Neural cell (in vitro differentiated cells): Measurements from ENCODE around the gene FGF12. TPM values are rescaled to one million over a fixed set of nuclear protein-coding genes. Genes with fewer than 3 reads are reported as not detected.

Source experiments
- H2AFZ ChIP-seq: fragments of 200-600, 300-800 bp; sonication (generic), shearing (Covaris generic); 2 replicates; pipeline ENCODE4 v1.6.0; 2014; ENCODE audit warnings: low read depth, mild to moderate bottlenecking, antibody characterized with exemption, low read length, moderate library complexity
- H3F3A ChIP-seq: fragments of 200-600 bp; shearing (Covaris generic); 2 replicates; pipeline ENCODE4 v1.6.1; 2016; ENCODE audit warnings: mild to moderate bottlenecking, moderate library complexity, mixed read lengths, antibody characterized with exemption, low read length; ENCODE audit not compliant: insufficient read depth, poor library complexity, severe bottlenecking
- H3K27ac ChIP-seq: fragments of 200-600, 300-800 bp; sonication (generic), shearing (Covaris generic); 2 replicates; pipeline ENCODE4 v1.5.1; 2014; ENCODE audit warnings: mild to moderate bottlenecking, low read length, moderate library complexity
- H3K27me3 ChIP-seq: fragments of 300-800, 200-600 bp; sonication (generic), shearing (Covaris generic); 2 replicates; pipeline ENCODE4 v1.6.0; 2014; ENCODE audit warnings: mild to moderate bottlenecking, low read depth, low read length, moderate library complexity; ENCODE audit not compliant: insufficient read depth
- H3K36me3 ChIP-seq: fragments of 300-800, 200-600 bp; sonication (generic), shearing (Covaris generic); 2 replicates; pipeline ENCODE4 v1.5.1; 2014; ENCODE audit warnings: mild to moderate bottlenecking, antibody characterized with exemption, low read length, moderate library complexity; ENCODE audit not compliant: insufficient read depth
- H3K4me2 ChIP-seq: fragments of 300-800, 200-600 bp; sonication (generic), shearing (Covaris generic); 2 replicates; pipeline ENCODE4 v1.6.0; 2014; ENCODE audit warnings: mild to moderate bottlenecking, low read length
- H3K4me3 ChIP-seq: fragments of 300-800, 200-600 bp; sonication (generic), shearing (Covaris generic); 2 replicates; pipeline ENCODE4 v1.5.1; 2014; ENCODE audit warnings: mild to moderate bottlenecking, low read length, moderate library complexity
- H3K79me2 ChIP-seq: fragments of 200-600 bp; shearing (Covaris generic); replicated peaks from 2 replicates; pipeline ENCODE4 v1.6.0; 2014; ENCODE audit warnings: mild to moderate bottlenecking, low read length, moderate library complexity; ENCODE audit not compliant: insufficient read depth
- H3K9ac ChIP-seq: fragments of 300-800, 200-600 bp; sonication (generic), shearing (Covaris generic); 2 replicates; pipeline ENCODE4 v1.6.1; 2016; ENCODE audit warnings: mild to moderate bottlenecking, low read length, mixed read lengths
- H3K9me2 ChIP-seq: fragments of 200-600 bp; shearing (Covaris generic); 2 replicates; pipeline ENCODE4 v1.6.1; 2016; ENCODE audit warnings: mild to moderate bottlenecking, low read length, mixed read lengths; ENCODE audit not compliant: insufficient read depth
- H3K9me3 ChIP-seq: fragments of 200-600, 300-800 bp; sonication (generic), shearing (Covaris generic); 2 replicates; pipeline ENCODE4 v1.6.1; 2016; ENCODE audit warnings: mild to moderate bottlenecking, mixed run types, low read length, moderate library complexity, mixed read lengths
- H4K20me1 ChIP-seq: fragments of 200-600 bp; shearing (Covaris generic); 2 replicates; pipeline ENCODE4 v1.6.1; 2016; ENCODE audit warnings: mild to moderate bottlenecking, mixed run types; ENCODE audit not compliant: insufficient read depth
- CTCF ChIP-seq: fragments of 450-650 bp; IDR thresholded peaks from 2 replicates; pipeline ENCODE4 v1.5.1; 2014; ENCODE audit warnings: antibody characterized with exemption, mild to moderate bottlenecking, moderate library complexity; ENCODE audit not compliant: poor library complexity, severe bottlenecking
- EP300 ChIP-seq: fragments of 450-650 bp; conservative IDR thresholded peaks from 2 replicates; pipeline ENCODE4 v1.6.1; 2014; ENCODE audit warnings: antibody characterized with exemption, mild to moderate bottlenecking, moderate library complexity; ENCODE audit not compliant: poor library complexity, severe bottlenecking
- EZH2 ChIP-seq: fragments of 200-600, 300-800 bp; shearing (Covaris generic), sonication (generic); IDR thresholded peaks from 2 replicates; pipeline ENCODE4 v1.6.1; 2014; ENCODE audit warnings: antibody characterized with exemption, low read length, borderline replicate concordance, mild to moderate bottlenecking; ENCODE audit not compliant: insufficient read depth, poor library complexity, severe bottlenecking
- MXI1 ChIP-seq: fragments of 450-650 bp; conservative IDR thresholded peaks from 2 replicates; pipeline ENCODE4 v1.6.1; 2014; ENCODE audit warnings: antibody characterized with exemption, mild to moderate bottlenecking; ENCODE audit not compliant: poor library complexity, severe bottlenecking
- POLR2AphosphoS5 ChIP-seq: IDR thresholded peaks from 2 replicates; pipeline ENCODE4 v1.6.1; 2012
- RAD21 ChIP-seq: fragments of 450-650 bp; conservative IDR thresholded peaks from 2 replicates; pipeline ENCODE4 v1.6.1; 2014; ENCODE audit warnings: antibody characterized with exemption, mild to moderate bottlenecking, moderate library complexity
- REST ChIP-seq: IDR thresholded peaks from 2 replicates; pipeline ENCODE4 v1.6.1; 2012; ENCODE audit warnings: borderline replicate concordance
- SMC3 ChIP-seq: fragments of 450-650 bp; conservative IDR thresholded peaks from 2 replicates; pipeline ENCODE4 v1.6.1; 2014; ENCODE audit warnings: antibody characterized with exemption, mild to moderate bottlenecking, moderate library complexity; ENCODE audit not compliant: poor library complexity
- TAF1 ChIP-seq: IDR thresholded peaks from 2 replicates; pipeline ENCODE4 v1.6.1; 2012; ENCODE audit warnings: low read depth
- polyA plus RNA-seq: library from polyadenylated mRNA; depleted of rRNA; stranded (reverse); fragments of >200 nt; gene quantifications from 2 replicates; pipeline ENCODE4 v1.2.3, GENCODE V29; 2014

FGF12 gene
- polyA plus RNA-seq, 1 donor from 2014 or later = 4.8 TPM

GRCh38 chr3:192651836-192652512, 75.4 kb downstream of the FGF12 start:
- H3K4me2 ChIP-seq = no peak overlapping the region
- no peak overlapping the region for H3K27ac ChIP-seq
- H3F3A ChIP-seq = no peaks in the 10 kb centered on the region
- H2AFZ ChIP-seq = no peak overlapping the region
- H3K9me3 ChIP-seq = no peaks in the 10 kb centered on the region
- H3K79me2 ChIP-seq = no peaks in the 10 kb centered on the region
- TF ChIP-seq EZH2 (no peak), RAD21 (no peak), MXI1 (no peak), EP300 (no peak)
- no peak overlapping the region for H3K9ac ChIP-seq
- H3K9me2 ChIP-seq = no peaks in the 10 kb centered on the region
- H3K27me3 ChIP-seq = no peaks in the 10 kb centered on the region
- no peaks in the 10 kb centered on the region for H4K20me1 ChIP-seq
- no peaks in the 10 kb centered on the region for H3K36me3 ChIP-seq
- no peak overlapping the region for H3K4me3 ChIP-seq

- Histone ChIP-seq H3K27me3 (no peaks in the 10 kb centered on the region), H3K36me3 (no peaks in the 10 kb centered on the region), H3K79me2 (no peaks in the 10 kb centered on the region), H2AFZ (no peak overlapping the region), H3K4me3 (no peak overlapping the region), H3F3A (no peaks in the 10 kb centered on the region), H4K20me1 (no peaks in the 10 kb centered on the region), H3K9me3 (no peaks in the 10 kb centered on the region), H3K9ac (no peak overlapping the region), H3K27ac (no peak overlapping the region), H3K9me2 (no peaks in the 10 kb centered on the region), H3K4me2 (no peak overlapping the region)
- TF ChIP-seq EP300 (no peak), SMC3 (no peak), EZH2 (no peak), POLR2AphosphoS5 (no peak), MXI1 (no peak), REST (no peak), RAD21 (no peak), CTCF (no peak), TAF1 (no peak)
These were observed 81.9 kb downstream of the FGF12 start for GRCh38 chr3:192645437-192645836.
